Measurements from ENCODE around the gene ANO9.

DNA sequence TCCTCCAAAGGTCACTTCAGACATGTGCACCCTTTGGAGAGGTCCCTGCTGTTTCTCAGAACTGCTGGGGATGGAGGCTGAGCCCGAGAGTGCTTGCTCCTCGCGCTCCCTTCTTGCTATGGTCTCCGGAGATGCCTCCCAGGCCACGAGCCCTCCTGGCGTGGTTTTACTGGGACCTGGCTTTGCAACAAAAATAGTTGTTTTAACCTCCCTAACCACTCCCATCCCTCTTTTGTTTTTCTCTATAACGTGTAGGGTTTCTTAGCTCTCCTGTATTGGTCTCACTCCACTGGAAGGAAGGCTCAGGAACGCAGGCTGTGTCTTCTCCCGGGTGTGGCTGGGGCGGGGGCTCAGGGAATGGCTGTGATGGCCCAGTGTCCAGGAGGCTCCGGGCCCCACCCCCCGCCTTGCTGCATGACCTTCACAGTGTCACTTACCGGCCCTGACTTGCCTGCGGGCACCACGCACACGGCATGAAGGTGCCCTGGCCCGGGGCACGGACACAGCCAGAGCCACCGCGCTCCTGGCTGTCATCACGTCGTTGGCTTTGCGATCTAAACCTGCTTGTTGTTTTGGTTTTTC is 13.8 kb upstream of the ANO9 start:
- TF ChIP-seq POLR2A (IDR thresholded peaks at IDR 0.05): no peak
- TF ChIP-seq, protein P1, sequence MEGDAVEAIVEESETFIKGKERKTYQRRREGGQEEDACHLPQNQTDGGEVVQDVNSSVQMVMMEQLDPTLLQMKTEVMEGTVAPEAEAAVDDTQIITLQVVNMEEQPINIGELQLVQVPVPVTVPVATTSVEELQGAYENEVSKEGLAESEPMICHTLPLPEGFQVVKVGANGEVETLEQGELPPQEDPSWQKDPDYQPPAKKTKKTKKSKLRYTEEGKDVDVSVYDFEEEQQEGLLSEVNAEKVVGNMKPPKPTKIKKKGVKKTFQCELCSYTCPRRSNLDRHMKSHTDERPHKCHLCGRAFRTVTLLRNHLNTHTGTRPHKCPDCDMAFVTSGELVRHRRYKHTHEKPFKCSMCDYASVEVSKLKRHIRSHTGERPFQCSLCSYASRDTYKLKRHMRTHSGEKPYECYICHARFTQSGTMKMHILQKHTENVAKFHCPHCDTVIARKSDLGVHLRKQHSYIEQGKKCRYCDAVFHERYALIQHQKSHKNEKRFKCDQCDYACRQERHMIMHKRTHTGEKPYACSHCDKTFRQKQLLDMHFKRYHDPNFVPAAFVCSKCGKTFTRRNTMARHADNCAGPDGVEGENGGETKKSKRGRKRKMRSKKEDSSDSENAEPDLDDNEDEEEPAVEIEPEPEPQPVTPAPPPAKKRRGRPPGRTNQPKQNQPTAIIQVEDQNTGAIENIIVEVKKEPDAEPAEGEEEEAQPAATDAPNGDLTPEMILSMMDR (IDR thresholded peaks at IDR 0.05): no peak

All from stomach (tissue), 4 donors.